HepG2 (cell line): ENCODE results near the gene RNF126. TPM values are rescaled to one million over a fixed set of nuclear protein-coding genes. Genes with fewer than 3 reads are reported as not detected.

Source experiments
- AGO1 ChIP-seq: fragments of 200-400 bp; formaldehyde crosslinking; IDR thresholded peaks from 2 replicates; pipeline ENCODE4 v1.6.1; 2017; ENCODE audit warnings: mild to moderate bottlenecking, low read depth, low read length, moderate library complexity; ENCODE audit not compliant: poor library complexity, severe bottlenecking
- CBX5 ChIP-seq: sonication (generic); formaldehyde crosslinking; IDR thresholded peaks from 2 replicates; pipeline ENCODE4 v1.4.0; 2020; ENCODE audit warnings: missing genetic modification reagents, borderline replicate concordance
- CENPT ChIP-seq: sonication (generic); formaldehyde crosslinking; IDR thresholded peaks from 2 replicates; pipeline ENCODE4 v1.8.0; 2022; ENCODE audit warnings: low read depth, mild to moderate bottlenecking, moderate library complexity, missing genetic modification reagents
- CTCF ChIP-seq: sonication (generic); formaldehyde crosslinking; IDR thresholded peaks from 2 replicates; pipeline ENCODE4 v1.5.0; 2020; ENCODE audit warnings: mild to moderate bottlenecking, missing genetic modification reagents, moderate library complexity
- EHMT2 ChIP-seq: fragments of 200-600 bp; sonication (generic); IDR thresholded peaks from 2 replicates; pipeline ENCODE4 v1.7.0; 2017; ENCODE audit warnings: antibody characterized with exemption, low read depth, low read length, borderline replicate concordance
- FOXO4 ChIP-seq: sonication (generic); formaldehyde crosslinking; conservative IDR thresholded peaks from 2 replicates; pipeline ENCODE4 v1.8.1; 2023; ENCODE audit warnings: missing genetic modification reagents
- HMGXB3 ChIP-seq: sonication (generic); formaldehyde crosslinking; IDR thresholded peaks from 2 replicates; pipeline ENCODE4 v1.4.0; 2020; ENCODE audit warnings: missing genetic modification reagents, borderline replicate concordance
- IRF2 ChIP-seq: IDR thresholded peaks from 2 replicates; pipeline ENCODE4 v1.6.1; 2018; ENCODE audit warnings: missing genetic modification reagents, missing compliant biosample characterization
- PITX1 ChIP-seq: sonication (generic); formaldehyde crosslinking; IDR thresholded peaks from 2 replicates; pipeline ENCODE4 v1.5.1; 2020; ENCODE audit warnings: mild to moderate bottlenecking, missing genetic modification reagents
- POGK ChIP-seq: sonication (generic); formaldehyde crosslinking; conservative IDR thresholded peaks from 2 replicates; pipeline ENCODE4 v1.8.0; 2022; ENCODE audit warnings: mild to moderate bottlenecking, moderate library complexity, missing genetic modification reagents
- ZBTB2 ChIP-seq: sonication (generic); formaldehyde crosslinking; IDR thresholded peaks from 2 replicates; pipeline ENCODE4 v1.8.0; 2022; ENCODE audit warnings: low read depth, missing genetic modification reagents
- ZFP41 ChIP-seq: sonication (generic); formaldehyde crosslinking; IDR thresholded peaks from 2 replicates; pipeline ENCODE4 v1.4.0; 2020; ENCODE audit warnings: mild to moderate bottlenecking, missing genetic modification reagents, borderline replicate concordance
- ZNF788 ChIP-seq: sonication (generic); formaldehyde crosslinking; IDR thresholded peaks from 2 replicates; pipeline ENCODE4 v1.5.0; 2020; ENCODE audit warnings: mild to moderate bottlenecking, missing genetic modification reagents, borderline replicate concordance
- polyA plus RNA-seq, 8 experiments: library from polyadenylated mRNA; depleted of rRNA in 3 of 8; stranded (reverse) in 7 of 8; unstranded in 1 of 8; fragments of >200 nt; fragmentation: Illumina TruSeq in 4 of 8; extraction: Trizol in 4 of 8; gene quantifications; 2 replicates each; pipeline versions ENCODE4 v1.2.1 to v1.2.3, GENCODE V29; 2011 to 2016; ENCODE audit warnings: low read depth in 4 of 8, missing spikeins in 1 of 8, mixed read lengths in 1 of 8; ENCODE audit not compliant: insufficient read depth in 1 of 8
- total RNA-seq, 5 experiments: library from RNA; depleted of rRNA; stranded (reverse); fragments of >200 nt; fragmentation: Illumina TruSeq; extraction: Trizol; gene quantifications; 2 replicates each; pipeline ENCODE4 v1.2.3, GENCODE V29; 2016; ENCODE audit warnings: low read depth in 1 of 5

Gene RNF126
- total and polyA plus RNA-seq, 2 of the 13 experiments (the other 11 are each of a cell fraction or from before 2014, with no cell fraction given) = 23.2 to 34.0 TPM

- TF ChIP-seq EHMT2 (no peak), CBX5 (CRISPR knock-in tag) (peak; percentile 72; the same call in 1 of the 2 replicates), POGK (CRISPR knock-in tag) (0 out of 2 replicates have a peak, but pooled peaks have one; percentile 20), IRF2 (CRISPR knock-in tag) (peak; percentile 61), PITX1 (CRISPR knock-in tag) (peak; percentile 40; the same call in 1 of the 2 replicates), CENPT (0 out of 2 replicates have a peak, but pooled peaks have one; percentile 73), ZBTB2 (CRISPR knock-in tag) (no peak), AGO1 (peak; percentile 69), FOXO4 (CRISPR knock-in tag) (0 out of 2 replicates have a peak, but pooled peaks have one; percentile 72), ZFP41 (CRISPR knock-in tag) (peak; percentile 75; the same call in 1 of the 2 replicates), ZNF788 (CRISPR knock-in tag) (peak; percentile 71; the same call in 1 of the 2 replicates), CTCF (peak; percentile 98), HMGXB3 (CRISPR knock-in tag) (0 out of 2 replicates have a peak, but pooled peaks have one; percentile 31)
Measured at GRCh38 chr19:664913-665443, 2.0 kb upstream of the RNF126 start (continued).
